Ascending aorta (tissue), 2 donors: ENCODE measurements around the gene SURF2. TPM values are rescaled to one million over a fixed set of nuclear protein-coding genes. Genes with fewer than 3 reads are reported as not detected.

Experiments used
- DNase-seq, 2 donors: peaks; one replicate each; pipeline ENCODE4 v3.0.0-alpha.2; 2019; ENCODE audit warnings: low spot score in 2 of 2
- H3K27ac ChIP-seq, 2 donors: fragments of 200-600 bp; sonication (generic); one replicate each; pipeline ENCODE4 v1.5.1; 2016 to 2017; ENCODE audit warnings: mild to moderate bottlenecking in 1 of 2
- H3K27me3 ChIP-seq: fragments of 200-600 bp; sonication (generic); one replicate; pipeline ENCODE4 v1.5.1; 2017
- H3K36me3 ChIP-seq, 2 donors: fragments of 200-600 bp; sonication (generic); one replicate each; pipeline ENCODE4 v1.5.1; 2016
- H3K4me1 ChIP-seq, 2 donors: fragments of 200-600 bp; sonication (generic); one replicate each; pipeline ENCODE4 v1.5.1; 2016 to 2017; ENCODE audit warnings: mild to moderate bottlenecking in 1 of 2
- H3K4me3 ChIP-seq, 2 donors: fragments of 200-600 bp; sonication (generic); one replicate each; pipeline ENCODE4 v1.5.1; 2016 to 2017; ENCODE audit warnings: mild to moderate bottlenecking in 1 of 2
- H3K9me3 ChIP-seq, 2 donors: fragments of 200-600 bp; sonication (generic); one replicate each; pipeline ENCODE4 v1.5.1; 2016
- intact Hi-C: fragments of 100-400 bp; cut with DNase I; formaldehyde crosslinking; loops from one replicate; pipeline ENCODE4 v1.15.1; 2023
- total RNA-seq: library from RNA; depleted of rRNA; stranded (reverse); fragments of >200 nt; gene quantifications from one replicate; pipeline ENCODE4 v1.1.0, GENCODE V29; 2016
- TF ChIP-seq, protein P1 (sequence below), 3 experiments: fragments of 200-600 bp in 2 of 3; fragments of 450-650 bp in 1 of 3; sonication (generic) in 2 of 3; IDR thresholded peaks; one replicate each; pipeline ENCODE4 v1.5.1; 2016 to 2019; ENCODE audit warnings: antibody characterized with exemption in 3 of 3, mild to moderate bottlenecking in 1 of 3, moderate library complexity in 1 of 3

Gene SURF2
- total RNA-seq, 1 donor from 2014 or later, result 4.4 TPM

GRCh38 chr9:133383438-133383837 lies 27.1 kb downstream of the SURF2 start:
- no peak overlapping the region for H3K27ac ChIP-seq
- no peak overlapping the region for H3K4me3 ChIP-seq
- intact Hi-C loops, result no loop called here
- no peaks in the 10 kb centered on the region for H3K27me3 ChIP-seq
- DNase-seq, result no peak
- H3K9me3 ChIP-seq, result no peaks in the 10 kb centered on the region
- no peaks in the 10 kb centered on the region for H3K36me3 ChIP-seq
- H3K4me1 ChIP-seq, result no peaks in the 10 kb centered on the region
- TF ChIP-seq, protein P1, sequence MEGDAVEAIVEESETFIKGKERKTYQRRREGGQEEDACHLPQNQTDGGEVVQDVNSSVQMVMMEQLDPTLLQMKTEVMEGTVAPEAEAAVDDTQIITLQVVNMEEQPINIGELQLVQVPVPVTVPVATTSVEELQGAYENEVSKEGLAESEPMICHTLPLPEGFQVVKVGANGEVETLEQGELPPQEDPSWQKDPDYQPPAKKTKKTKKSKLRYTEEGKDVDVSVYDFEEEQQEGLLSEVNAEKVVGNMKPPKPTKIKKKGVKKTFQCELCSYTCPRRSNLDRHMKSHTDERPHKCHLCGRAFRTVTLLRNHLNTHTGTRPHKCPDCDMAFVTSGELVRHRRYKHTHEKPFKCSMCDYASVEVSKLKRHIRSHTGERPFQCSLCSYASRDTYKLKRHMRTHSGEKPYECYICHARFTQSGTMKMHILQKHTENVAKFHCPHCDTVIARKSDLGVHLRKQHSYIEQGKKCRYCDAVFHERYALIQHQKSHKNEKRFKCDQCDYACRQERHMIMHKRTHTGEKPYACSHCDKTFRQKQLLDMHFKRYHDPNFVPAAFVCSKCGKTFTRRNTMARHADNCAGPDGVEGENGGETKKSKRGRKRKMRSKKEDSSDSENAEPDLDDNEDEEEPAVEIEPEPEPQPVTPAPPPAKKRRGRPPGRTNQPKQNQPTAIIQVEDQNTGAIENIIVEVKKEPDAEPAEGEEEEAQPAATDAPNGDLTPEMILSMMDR (IDR thresholded peaks at IDR 0.05), result no peak

DNA sequence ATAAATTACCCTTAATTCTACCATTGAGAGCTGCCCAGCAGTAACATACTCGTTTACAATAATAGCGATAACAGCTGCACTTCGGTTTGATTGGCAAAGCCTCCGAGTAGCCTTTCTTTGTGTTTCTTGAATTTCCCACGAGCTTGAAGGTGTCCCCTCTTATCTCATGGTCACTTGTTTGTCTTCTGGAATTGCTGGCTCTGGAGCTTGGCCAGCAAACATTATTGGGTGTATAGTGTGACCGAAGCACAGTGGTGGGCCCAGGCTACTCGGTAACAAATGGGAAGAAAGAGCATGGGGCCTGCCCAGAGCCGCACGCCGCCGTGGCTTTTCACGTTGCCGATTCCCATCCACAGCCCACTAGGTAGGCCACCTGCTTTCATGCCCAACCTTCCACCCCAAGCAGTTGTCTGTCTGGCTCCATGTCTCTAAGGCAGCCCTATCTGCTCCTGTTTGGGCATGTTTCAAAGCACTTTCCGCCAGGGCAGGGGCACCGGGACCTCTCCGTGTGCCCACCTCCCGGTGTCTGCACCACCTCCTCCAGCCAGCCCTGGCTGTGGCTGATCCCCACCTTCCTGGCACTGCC lies 28.5 kb downstream of the SURF2 start:
- Histone ChIP-seq H3K9me3 (no peaks in the 10 kb centered on the region), H3K27me3 (no peaks in the 10 kb centered on the region), H3K4me3 (no peak overlapping the region), H3K36me3 (no peaks in the 10 kb centered on the region), H3K27ac (no peak overlapping the region), H3K4me1 (no peaks in the 10 kb centered on the region)
- TF ChIP-seq, protein P1 (IDR thresholded peaks at IDR 0.05), result no peak
- intact Hi-C loops, result no loop called here
- DNase-seq, result no peak

- Histone ChIP-seq H3K9me3 (no peaks in the 10 kb centered on the region), H3K27ac (no peak overlapping the region), H3K27me3 (no peaks in the 10 kb centered on the region), H3K4me1 (no peaks in the 10 kb centered on the region), H3K4me3 (no peak overlapping the region), H3K36me3 (no peaks in the 10 kb centered on the region)
- DNase-seq, result no peak
- TF ChIP-seq, protein P1 (IDR thresholded peaks at IDR 0.05), result no peak
- intact Hi-C loops, result no loop called here
These were observed 29.1 kb downstream of the SURF2 start for GRCh38 chr9:133385452-133385851.

GRCh38 chr9:133386338-133386737 lies 30.0 kb downstream of the SURF2 start:
- H3K4me3 ChIP-seq, result no peak overlapping the region
- H3K36me3 ChIP-seq, result no peaks in the 10 kb centered on the region
- no peak overlapping the region for H3K27ac ChIP-seq
- H3K4me1 ChIP-seq, result no peaks in the 10 kb centered on the region
- no peak for DNase-seq
- H3K9me3 ChIP-seq, result no peaks in the 10 kb centered on the region
- no peaks in the 10 kb centered on the region for H3K27me3 ChIP-seq
- intact Hi-C loops, result no loop called here
- TF ChIP-seq, protein P1 (IDR thresholded peaks at IDR 0.05), result no peak

DNA sequence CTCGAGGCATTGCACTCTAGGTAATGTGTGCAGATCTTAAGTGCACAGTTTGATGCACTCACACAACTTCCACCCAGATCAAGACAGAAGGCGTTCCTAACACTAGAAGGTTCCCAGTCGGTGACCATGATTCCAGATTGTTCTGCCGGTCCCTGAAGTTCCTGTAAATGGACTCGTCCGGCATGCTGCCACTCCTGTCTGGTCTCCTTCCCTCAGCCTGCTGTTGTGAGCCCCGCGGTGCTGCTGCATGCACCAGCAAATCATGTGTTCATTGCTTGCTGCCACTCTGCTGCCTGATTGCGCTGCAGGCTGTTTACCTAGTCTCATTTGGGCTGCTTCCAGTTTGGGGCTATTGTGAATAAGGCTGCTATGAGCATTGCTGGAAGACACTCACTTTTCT lies 31.3 kb downstream of the SURF2 start:
- intact Hi-C loops, result no loop called here
- TF ChIP-seq, protein P1 (IDR thresholded peaks at IDR 0.05), result no peak
- H3K27me3 ChIP-seq, result no peaks in the 10 kb centered on the region

More for the DNA sequence above, 31.3 kb downstream of the SURF2 start:
- Histone ChIP-seq H3K27ac (no peak overlapping the region), H3K36me3 (no peaks in the 10 kb centered on the region), H3K9me3 (no peaks in the 10 kb centered on the region), H3K4me1 (no peaks in the 10 kb centered on the region), H3K4me3 (no peak overlapping the region)
- no peak for DNase-seq
